DOHH2 (cell line): ENCODE results near the gene CNGB1.

Experiments
- H3F3A ChIP-seq: fragments of 200-600 bp; sonication (generic), shearing (Covaris generic); 2 replicates; pipeline ENCODE4 v1.6.0; 2016; ENCODE audit warnings: antibody characterized with exemption, mild to moderate bottlenecking; ENCODE audit not compliant: control insufficient read depth, insufficient read depth
- H3K27ac ChIP-seq: fragments of 200-600 bp; sonication (generic); 2 replicates; pipeline ENCODE4 v1.5.1; 2014; ENCODE audit warnings: low read depth, mild to moderate bottlenecking, low read length, moderate library complexity
- H3K27me3 ChIP-seq: fragments of 200-600 bp; sonication (generic); 2 replicates; pipeline ENCODE4 v1.6.1; 2014; ENCODE audit warnings: mild to moderate bottlenecking, low read length, mixed read lengths; ENCODE audit not compliant: control insufficient read depth
- H3K36me3 ChIP-seq: fragments of 200-600 bp; sonication (generic); 2 replicates; pipeline ENCODE4 v1.6.1; 2014; ENCODE audit warnings: mild to moderate bottlenecking, low read length, moderate library complexity, mixed read lengths; ENCODE audit not compliant: control insufficient read depth
- H3K4me1 ChIP-seq: fragments of 200-600 bp; sonication (generic); 2 replicates; pipeline ENCODE4 v1.6.1; 2014; ENCODE audit warnings: mild to moderate bottlenecking, low read length, mixed read lengths; ENCODE audit not compliant: control insufficient read depth
- H3K4me2 ChIP-seq: fragments of 200-600 bp; sonication (generic); 2 replicates; pipeline ENCODE4 v1.6.0; 2014; ENCODE audit warnings: mild to moderate bottlenecking, low read length, moderate library complexity
- H3K4me3 ChIP-seq: fragments of 200-600 bp; sonication (generic); 2 replicates; pipeline ENCODE4 v1.5.1; 2014; ENCODE audit warnings: mild to moderate bottlenecking, low read length, mixed read lengths
- H3K79me2 ChIP-seq: fragments of 200-600 bp; sonication (generic); 2 replicates; pipeline ENCODE4 v1.6.1; 2014; ENCODE audit warnings: mild to moderate bottlenecking, low read length, mixed read lengths; ENCODE audit not compliant: control insufficient read depth
- H3K9me2 ChIP-seq: fragments of 200-600 bp; sonication (generic); replicated peaks from 2 replicates; pipeline ENCODE4 v1.6.1; 2014; ENCODE audit warnings: mild to moderate bottlenecking, low read length, mixed read lengths; ENCODE audit not compliant: control insufficient read depth
- H3K9me3 ChIP-seq: fragments of 200-600 bp; sonication (generic); 2 replicates; pipeline ENCODE4 v1.6.1; 2014; ENCODE audit warnings: antibody characterized with exemption, low read length, mixed read lengths; ENCODE audit not compliant: control insufficient read depth, insufficient read depth
- H4K20me1 ChIP-seq: fragments of 200-600 bp; sonication (generic); 2 replicates; pipeline ENCODE4 v1.6.0; 2014; ENCODE audit warnings: low read depth, mild to moderate bottlenecking, antibody characterized with exemption, low read length, moderate library complexity; ENCODE audit not compliant: control insufficient read depth, insufficient read depth
- EZH2phosphoT487 ChIP-seq: fragments of 200-600 bp; sonication (generic); IDR thresholded peaks from 2 replicates; pipeline ENCODE4 v1.6.1; 2017; ENCODE audit warnings: borderline replicate concordance, mild to moderate bottlenecking, antibody characterized with exemption, low read length, moderate library complexity, mixed read lengths
- TF ChIP-seq, protein P1 (sequence below): fragments of 200-600 bp; sonication (generic); IDR thresholded peaks from one replicate; pipeline ENCODE4 v1.5.1; 2014; ENCODE audit warnings: antibody characterized with exemption, mild to moderate bottlenecking, low read depth, low read length; ENCODE audit not compliant: poor library complexity, severe bottlenecking

Gene CNGB1

DNA sequence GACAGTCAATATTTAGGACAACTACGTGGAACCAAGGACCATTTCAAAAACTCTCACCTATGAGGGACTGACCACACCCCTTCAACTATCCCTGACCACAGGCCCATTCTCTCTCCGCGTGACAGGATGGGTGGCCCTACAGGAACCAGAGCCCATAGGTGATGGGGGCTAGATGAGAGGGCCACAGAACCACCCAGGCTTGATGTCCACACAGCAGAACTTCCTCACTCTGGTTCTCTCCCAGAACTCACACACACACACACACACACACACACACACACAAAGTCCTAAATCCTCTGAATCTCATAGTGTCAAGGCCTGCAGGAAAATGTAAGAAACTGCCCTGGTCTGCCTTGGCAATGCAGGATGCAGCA is 28.1 kb upstream of the CNGB1 start:
- H3K9me2 ChIP-seq = no peaks in the 10 kb centered on the region
- H4K20me1 ChIP-seq = peaks cover 6% of the 10 kb centered on the region; the same call in 1 of the 2 replicates
- H3K27me3 ChIP-seq = no peaks in the 10 kb centered on the region
- H3K4me3 ChIP-seq = peak overlapping the region; percentile 77
- TF ChIP-seq, protein P1, sequence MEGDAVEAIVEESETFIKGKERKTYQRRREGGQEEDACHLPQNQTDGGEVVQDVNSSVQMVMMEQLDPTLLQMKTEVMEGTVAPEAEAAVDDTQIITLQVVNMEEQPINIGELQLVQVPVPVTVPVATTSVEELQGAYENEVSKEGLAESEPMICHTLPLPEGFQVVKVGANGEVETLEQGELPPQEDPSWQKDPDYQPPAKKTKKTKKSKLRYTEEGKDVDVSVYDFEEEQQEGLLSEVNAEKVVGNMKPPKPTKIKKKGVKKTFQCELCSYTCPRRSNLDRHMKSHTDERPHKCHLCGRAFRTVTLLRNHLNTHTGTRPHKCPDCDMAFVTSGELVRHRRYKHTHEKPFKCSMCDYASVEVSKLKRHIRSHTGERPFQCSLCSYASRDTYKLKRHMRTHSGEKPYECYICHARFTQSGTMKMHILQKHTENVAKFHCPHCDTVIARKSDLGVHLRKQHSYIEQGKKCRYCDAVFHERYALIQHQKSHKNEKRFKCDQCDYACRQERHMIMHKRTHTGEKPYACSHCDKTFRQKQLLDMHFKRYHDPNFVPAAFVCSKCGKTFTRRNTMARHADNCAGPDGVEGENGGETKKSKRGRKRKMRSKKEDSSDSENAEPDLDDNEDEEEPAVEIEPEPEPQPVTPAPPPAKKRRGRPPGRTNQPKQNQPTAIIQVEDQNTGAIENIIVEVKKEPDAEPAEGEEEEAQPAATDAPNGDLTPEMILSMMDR = no peak
- TF ChIP-seq EZH2phosphoT487 = no peak
- H3K9me3 ChIP-seq = no peaks in the 10 kb centered on the region
- peaks cover 25% of the 10 kb centered on the region for H3K4me1 ChIP-seq
- H3F3A ChIP-seq = peaks cover 7% of the 10 kb centered on the region; the same call in 1 of the 2 replicates
- peak overlapping the region; percentile 93 for H3K4me2 ChIP-seq
- H3K79me2 ChIP-seq = peaks cover 22% of the 10 kb centered on the region
- no peak overlapping the region for H3K27ac ChIP-seq
- H3K36me3 ChIP-seq = peaks cover 49% of the 10 kb centered on the region

DNA sequence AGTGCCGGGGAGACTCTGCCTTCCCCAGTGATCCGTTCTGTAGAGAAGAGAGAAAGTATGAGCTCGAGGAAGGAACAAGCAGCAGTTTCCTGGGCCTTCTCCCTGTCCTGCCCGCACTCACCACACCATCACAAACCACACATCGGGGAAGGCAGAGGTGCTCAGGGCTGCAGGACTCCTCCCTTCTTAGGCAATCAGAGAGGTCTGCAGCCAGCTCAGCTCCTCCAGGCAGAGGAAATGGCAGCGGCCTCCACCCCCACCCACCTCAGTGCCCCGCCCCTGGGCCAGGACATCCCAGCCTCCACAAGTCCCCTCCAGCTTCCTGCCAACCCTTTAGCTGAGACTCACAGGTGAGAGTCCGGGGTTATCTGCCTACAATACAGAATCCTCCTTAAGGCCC is 27.6 kb upstream of the CNGB1 start:
- Histone ChIP-seq H3K4me2 (0 out of 2 replicates have a peak overlapping the region, but pooled peaks have one; percentile 93), H3K27me3 (no peaks in the 10 kb centered on the region), H4K20me1 (peaks cover 6% of the 10 kb centered on the region; the same call in 1 of the 2 replicates), H3K9me2 (no peaks in the 10 kb centered on the region), H3K9me3 (no peaks in the 10 kb centered on the region), H3K36me3 (peaks cover 47% of the 10 kb centered on the region), H3K79me2 (peaks cover 22% of the 10 kb centered on the region), H3K27ac (no peak overlapping the region), H3K4me3 (no peak overlapping the region), H3F3A (peaks cover 7% of the 10 kb centered on the region; the same call in 1 of the 2 replicates), H3K4me1 (peaks cover 25% of the 10 kb centered on the region)
- no peak for TF ChIP-seq EZH2phosphoT487
- TF ChIP-seq, protein P1 = no peak

DNA sequence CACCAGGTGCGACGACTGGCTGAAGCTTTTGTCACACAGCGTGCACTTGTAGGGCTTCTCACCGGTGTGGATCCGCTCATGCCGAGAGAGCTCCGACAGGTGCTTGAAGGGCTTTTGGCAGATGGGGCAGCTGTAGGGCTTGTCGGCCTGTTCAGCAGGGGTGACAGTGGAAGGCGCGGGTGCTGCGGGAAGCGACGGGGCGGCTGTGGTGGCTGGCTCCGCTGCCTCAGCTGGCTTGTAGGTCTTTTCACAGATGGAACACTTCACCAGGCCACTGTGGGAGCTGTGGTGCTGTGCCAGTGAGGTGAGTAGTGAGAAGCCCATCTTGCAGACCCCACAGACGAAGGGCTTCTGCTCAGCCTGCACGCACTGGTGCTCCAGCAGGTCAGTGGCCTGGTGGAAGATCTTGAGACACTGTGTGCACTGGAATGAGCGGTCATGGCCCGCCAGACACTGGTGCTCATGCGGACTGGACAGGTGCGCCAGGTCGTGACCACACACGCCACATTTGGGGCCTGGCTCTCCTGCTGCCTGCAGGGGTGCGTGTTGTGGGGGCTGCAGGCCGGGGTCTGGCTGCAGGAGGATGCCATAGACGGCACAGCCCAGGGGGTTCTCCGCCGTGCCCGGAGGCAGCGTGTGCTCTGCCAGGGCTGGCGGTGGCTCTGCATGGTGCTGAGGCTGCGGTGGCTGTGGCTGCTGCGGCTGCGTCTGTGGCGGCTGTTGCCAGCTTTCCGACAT is 26.8 kb upstream of the CNGB1 start:
- no peaks in the 10 kb centered on the region for H3K9me2 ChIP-seq
- no peak overlapping the region for H3K4me2 ChIP-seq
- H3K79me2 ChIP-seq = peaks cover 22% of the 10 kb centered on the region
- no peaks in the 10 kb centered on the region for H3K9me3 ChIP-seq
- H3F3A ChIP-seq = peaks cover 7% of the 10 kb centered on the region; the same call in 1 of the 2 replicates
- H3K27me3 ChIP-seq = no peaks in the 10 kb centered on the region
- H3K36me3 ChIP-seq = peaks cover 40% of the 10 kb centered on the region
- H4K20me1 ChIP-seq = peaks cover 6% of the 10 kb centered on the region; the same call in 1 of the 2 replicates
- peaks cover 25% of the 10 kb centered on the region for H3K4me1 ChIP-seq
- H3K4me3 ChIP-seq = no peak overlapping the region
- TF ChIP-seq, protein P1 = no peak
- TF ChIP-seq EZH2phosphoT487 = no peak
- H3K27ac ChIP-seq = no peak overlapping the region
